ENCODE results near the gene CDKAL1.

The CDKAL1 gene

DNA sequence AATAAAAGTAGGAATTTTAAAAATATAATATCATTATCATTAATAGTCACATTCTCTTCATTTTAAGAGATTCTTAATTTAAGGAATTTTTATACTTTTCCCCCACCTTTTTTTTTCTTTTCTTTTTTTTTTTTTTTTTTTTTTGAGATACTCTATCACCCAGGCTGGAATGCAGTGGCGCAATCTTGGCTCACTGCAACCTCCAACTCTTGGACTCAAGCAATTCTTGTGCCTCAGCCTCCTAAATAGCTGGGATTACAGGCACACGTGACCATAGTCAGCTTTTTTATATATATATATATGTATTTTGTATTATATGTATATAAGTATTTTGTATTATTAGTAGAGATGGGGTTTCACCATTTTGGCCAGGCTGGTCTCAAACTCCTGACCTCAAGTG, 457.7 kb downstream of the CDKAL1 start:
- DNase-seq, result peak; percentile 3

DNA sequence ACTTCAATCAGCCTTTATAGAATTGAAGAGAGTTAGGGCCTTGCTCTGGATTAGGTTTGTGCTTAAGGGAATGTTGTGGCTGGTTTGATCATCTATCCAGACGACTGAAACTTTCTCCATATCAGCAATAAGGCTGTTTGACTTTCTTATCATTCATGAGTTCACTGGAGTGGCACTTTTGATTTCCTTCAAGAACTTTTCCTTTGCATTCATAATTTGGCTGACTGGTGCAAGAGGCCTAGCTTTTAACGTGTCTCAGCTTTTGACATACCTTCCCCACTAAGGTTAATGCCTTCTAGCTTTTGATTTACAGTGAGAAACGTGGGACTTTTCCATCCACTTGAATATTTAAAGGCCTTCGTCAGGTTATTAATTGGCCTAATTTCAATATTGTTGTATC, 461.8 kb downstream of the CDKAL1 start:
- DNase-seq, result no peak

DNA sequence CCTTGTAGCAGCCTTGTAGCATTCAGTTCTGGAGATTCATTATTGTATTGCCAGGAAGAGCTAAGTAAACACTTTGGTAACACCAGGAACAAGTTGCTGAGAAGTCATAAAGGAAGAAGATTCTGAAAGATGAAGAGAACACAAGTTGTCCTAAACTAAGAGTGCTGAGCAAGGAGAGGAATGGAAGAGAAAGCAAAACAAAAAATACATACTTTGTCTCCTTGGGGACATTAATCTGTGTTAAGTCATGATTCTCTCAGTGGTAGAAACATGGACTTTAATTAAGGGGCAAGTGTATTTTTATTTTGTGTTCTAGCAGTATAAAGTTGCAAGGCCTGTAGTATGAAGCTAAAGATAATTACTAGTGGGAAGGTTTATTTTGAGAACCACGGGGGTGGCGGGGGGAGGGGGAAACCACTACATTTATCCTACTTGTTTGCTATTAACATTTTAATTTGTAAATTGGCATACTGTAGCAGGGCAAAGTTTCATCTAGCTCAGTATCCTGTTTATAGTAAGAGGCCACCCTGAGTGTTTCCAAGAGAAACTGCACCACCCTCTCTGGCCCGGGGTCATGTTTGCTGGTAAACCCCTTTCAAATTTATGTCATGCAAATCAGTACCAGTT, 463.0 kb downstream of the CDKAL1 start:
- no peak for DNase-seq

DNA sequence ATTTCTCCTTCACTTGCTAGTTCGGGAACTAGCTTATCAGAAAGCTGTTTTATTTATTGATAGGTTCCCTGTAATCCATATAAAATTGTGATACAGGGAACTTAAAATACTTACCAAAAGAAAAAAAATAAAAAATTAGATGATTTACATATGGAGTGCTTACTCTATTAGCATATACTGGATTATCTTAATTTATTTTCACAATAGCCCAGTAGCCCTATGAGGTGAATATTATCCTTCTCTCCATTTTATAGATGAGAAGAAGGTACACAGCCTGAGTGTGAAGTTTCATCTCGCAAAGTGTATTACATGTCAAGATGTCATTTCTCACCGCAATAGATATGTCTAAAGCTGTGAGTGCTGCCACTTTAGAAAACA, 463.5 kb downstream of the CDKAL1 start:
- DNase-seq, result no peak

DNA sequence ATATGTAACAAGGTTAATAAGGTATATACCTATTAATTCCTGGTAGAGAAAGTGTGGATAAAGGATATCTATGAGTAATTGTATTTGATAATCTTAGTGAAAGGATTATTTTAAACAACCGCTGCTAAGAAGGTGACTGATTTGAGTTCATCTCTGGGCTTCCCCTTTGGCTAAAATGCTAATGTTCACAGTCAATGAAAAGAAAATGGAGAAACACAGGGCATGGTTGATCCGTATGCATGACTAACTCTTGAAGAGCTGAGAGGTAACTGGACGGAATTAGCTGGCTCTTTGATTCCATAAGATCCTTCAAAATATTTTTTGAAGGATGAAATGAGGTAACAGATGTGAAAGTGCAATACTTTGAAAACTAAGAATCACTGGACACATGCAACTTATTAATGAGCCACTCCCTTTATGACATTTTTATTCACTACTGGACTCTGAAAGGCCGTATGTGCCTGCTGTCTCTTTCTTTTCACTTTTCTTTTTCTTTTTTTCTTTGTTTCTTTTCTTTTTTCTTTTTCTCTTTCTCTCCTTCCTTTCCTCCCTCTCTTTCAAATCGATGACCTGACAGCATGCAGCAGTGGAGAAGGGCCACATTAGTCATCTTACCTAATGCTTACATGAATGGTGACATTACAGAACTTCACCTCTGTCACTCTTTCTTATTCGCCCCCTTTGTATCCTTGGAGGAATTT, 464.6 kb downstream of the CDKAL1 start:
- DNase-seq, result no peak

DNA sequence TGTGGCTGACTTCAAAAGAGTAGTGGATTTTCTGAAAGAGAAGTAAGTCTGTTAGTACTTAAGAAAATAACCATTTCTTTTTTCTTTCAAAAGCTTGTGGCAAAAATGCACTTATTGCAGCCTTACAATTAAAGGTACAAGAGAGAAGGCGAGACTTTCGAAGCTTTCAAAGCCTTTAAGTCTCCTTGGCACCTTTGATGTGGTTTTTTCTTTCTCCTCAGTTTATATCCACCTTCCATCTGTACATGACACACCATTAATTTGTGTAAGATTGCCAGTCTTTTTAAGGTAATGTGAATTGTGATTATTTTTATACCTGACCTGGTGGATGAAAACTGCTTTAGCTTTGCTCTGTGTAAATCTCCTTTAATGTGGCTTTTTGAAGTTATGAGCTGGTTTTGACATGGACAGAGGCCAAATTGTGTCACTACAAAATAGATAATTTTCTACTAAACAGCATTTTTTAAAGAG, 466.1 kb downstream of the CDKAL1 start:
- no peak for DNase-seq

DNA sequence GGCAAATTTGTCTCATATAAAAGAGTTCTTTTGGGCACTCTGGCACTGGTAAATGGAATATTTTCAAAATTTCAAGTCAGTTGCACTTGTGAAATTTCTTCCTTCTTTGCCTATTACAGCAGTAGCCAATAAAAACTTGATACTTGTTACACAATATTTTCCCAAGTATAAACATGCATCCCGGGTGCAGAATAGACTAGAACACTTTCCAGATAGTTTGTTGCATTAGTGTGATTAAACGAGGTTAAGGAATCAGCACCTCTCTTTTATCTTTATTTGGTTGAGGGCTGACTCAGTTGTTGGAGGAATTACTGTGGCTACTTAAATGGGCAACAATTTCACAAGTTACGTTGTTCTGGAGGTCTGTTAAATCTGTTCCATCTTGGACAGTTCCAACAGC, 467.5 kb downstream of the CDKAL1 start:
- DNase-seq, result no peak

DNA sequence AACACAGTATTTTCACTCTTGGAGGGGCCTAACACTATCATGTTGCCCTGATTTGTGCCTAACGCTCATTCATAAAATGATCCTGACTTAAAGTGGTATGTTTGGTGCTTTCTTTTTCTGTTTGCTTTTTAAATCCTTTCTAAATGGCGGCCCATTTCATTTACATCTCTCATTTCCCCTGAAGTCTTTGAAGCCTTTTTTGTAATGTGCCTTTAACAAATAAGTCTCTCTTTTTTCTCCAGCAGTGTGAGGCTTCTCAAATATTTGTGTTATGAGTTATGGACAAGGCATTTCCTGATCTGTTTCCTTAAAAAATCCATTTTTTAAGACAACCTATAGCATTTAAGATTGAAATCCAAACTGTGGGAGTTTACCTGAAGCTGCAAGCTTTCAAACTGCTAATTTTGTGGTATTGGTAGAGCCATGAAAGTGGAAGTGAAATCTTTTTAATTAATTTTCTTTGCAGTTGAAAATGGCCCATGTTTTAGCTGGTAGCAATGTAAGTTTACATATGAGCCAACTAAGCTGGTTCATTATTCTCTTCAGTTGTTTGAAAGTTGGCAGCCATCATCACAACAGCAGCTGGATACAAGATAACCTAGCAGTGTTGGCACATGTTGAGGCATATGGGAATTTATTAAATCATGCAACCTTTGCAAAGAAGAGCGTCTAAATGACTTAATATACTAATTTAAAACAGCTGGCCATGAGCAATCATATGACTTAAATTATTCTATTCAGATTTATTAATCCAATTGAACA, 469.7 kb downstream of the CDKAL1 start:
- peak; percentile 61 for DNase-seq

DNA sequence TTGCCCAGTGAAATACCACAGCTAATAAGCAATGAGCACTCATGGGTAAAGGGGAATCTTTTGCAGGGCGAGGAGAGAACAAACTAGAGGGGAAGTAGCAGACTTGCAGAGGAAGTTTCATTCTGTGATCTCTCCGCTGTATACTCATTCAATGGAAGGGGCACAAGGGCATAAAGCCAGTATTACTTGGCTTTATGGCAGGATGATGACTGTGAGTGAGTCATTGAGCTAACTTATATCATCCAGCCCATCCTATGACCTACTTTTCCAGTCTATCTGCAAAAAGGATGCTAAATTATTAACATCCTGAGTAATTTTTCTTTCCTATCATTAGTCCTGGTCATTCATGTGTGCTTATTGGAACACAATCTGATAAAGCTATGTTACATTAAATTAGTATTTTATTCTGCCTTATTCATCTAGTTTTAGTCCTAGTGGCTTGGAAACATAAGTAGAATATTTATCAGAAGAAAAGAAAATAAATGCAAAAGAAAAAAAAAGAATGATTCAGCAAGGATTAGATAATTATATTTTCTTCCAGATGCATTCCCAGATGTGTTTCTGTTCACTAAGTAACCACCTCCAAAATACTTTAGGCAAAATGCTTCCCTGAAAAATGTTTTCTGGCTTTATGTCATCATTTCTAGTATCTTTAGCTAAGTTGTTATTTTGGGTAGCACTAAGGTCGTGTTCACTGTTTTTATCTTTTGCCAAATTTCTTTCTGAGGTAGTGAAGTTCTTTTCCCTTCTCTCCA, 471.7 kb downstream of the CDKAL1 start:
- DNase-seq, result peak; percentile 89

DNA sequence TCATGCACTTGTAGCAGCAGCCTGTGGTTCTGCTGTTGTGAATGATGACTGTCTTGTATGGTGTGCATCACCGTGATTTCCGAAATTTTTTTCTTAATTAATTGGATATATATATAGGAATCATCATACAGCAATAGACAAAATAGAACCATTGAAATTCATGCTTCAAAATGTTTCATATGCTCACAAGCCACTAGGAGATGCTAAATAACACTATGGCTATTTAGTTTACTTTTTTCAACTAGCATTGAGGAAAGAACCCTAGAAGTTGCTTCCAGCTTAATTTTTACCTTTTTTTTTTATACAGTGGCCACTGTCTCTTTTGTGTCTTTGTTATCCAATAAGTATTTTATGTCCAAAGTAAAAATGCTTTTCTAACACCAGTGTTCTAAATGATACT, 485.4 kb downstream of the CDKAL1 start:
- no peak for DNase-seq

DNA sequence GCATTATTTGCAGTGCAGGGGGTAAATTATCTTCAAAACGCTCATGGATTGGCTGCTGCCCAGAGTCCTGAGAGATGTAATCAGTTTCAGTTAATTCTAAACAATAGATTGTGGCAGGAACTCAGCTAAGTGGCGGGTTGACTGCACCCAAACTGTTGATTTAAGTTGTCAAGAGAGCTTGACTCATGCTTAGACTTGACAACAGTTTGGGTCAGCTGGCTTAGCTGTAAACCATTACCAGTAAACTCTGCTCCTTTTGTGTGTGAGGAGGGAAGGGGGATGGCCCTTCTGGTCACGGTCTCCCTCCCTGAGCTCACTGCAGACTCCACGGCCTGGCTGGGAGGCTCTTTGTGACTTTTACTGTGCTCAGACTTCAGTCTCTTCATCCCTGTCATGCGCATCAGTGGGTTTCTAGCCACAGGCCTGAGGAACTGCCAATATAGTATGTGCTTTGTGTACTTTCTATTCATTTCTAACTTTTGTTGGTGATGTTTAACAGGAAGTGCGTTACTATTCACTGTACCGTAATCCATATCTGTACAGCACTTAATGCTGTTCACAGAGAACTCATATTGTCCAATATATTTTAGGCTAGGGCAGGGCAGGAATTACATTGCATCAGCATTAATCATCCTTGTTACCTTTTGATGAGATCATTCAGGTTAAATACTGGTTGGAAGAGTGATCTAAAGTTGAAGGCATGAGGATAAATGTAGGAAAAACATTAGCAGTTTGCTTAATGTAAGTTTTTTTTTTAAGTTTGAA, 488.3 kb downstream of the CDKAL1 start:
- DNase-seq, result peak; percentile 46

DNA sequence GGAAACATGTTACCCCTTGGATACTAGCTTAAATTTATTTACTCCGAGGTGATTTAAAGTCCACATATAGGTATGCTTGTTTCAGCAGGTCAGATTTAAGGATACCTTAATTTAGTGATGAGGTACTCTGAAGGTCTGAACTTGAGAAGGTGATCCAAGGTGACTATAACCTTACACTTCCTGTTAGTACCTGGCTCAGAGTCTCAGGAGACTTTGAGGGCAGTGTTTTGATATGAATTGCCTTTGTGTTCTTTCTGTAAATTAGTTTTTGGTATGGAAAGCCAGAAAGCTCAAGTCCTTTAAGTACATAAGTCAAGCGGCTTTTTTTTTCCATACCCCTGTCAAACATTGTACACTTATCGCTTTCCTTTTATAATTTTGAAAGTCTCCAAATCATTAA, 489.0 kb downstream of the CDKAL1 start:
- no peak for DNase-seq

DNA sequence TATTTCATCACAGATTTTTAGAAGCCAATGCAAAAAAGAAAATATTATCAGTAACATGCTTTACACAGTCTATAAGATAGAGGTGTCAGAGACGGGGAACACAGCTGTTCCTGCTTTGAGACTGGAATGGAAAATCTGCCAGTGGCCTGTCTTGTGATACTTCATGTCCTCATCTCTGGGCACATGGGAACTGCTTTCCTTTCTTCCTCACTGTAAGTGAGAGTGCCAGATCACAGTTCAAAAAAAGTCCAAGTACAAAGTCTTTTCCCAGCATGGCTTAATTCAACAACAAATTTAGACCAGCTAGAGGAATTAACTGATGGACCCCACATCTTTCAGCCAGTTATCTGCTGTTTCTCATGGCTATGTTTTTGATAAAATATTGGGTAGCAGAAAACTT, 490.4 kb downstream of the CDKAL1 start:
- DNase-seq, result no peak

DNA sequence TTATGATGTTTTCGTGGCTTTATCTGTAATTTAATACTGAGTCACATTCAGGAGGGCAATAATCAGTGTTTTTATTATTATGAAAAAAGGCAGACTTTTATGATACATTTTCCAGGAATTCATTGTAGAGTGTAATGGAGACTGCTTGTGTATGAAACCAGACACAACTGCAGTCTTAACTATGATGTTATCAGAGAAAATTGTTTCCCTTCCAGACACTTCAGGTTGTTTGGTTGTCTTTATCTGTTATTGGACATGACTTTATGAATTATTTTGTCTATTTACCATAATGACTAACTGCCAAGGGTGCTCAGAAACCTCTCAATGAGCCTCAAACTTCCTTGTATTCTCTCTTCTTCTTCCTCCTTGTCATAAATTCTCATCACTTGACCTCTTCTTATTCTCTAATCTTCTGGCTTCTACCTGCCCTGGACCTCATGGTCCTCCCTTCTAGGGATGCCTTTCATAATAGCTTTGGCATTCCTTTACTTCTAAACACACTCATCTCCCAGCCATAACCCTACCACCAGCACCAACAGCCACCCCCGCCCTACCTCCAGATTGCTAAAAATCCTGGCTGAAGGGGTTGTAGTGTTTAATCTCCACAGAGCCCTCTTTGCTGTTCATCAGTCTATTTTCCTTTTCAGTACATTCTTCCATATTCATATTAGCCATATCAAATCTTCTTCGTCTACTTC, 492.5 kb downstream of the CDKAL1 start:
- peak; percentile 66 for DNase-seq

DNA sequence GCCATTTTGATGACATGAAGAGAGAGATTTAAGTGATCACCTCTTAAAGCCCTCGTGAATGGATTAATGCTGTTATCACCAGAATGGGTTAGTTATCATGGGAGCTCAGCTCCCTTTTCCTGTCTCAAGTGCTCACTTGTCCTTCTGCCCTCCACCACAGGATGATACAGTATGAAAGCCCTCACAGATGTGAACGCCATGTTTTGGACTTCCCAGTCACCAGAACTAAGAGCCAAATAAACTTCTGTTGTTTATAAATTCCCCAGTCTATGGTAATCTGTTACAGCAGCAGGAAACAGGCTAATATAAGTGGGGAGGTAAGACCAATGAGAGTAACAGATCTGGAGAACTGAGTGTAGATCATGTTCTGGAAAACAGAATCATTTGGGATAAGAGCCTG, 493.2 kb downstream of the CDKAL1 start:
- no peak for DNase-seq

DNA sequence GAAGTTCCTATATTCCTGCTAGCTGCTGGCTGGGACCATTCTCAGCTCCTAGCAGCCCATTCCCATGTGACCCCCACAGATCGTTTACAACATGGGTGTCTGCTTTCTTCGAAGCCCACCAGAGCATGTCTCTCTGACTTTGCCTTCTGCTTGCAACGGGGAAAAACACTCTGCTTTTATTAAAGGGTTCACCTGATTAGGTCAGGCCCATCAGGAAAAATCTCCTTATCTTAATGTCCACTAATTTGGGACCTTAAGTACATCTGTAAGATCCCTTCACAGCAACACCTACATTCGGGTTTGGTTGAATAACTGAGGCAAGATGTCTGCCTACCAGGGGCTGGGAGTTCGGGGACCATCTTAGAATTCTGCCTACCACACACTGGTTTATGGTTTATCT, 496.9 kb downstream of the CDKAL1 start:
- DNase-seq, result no peak

DNA sequence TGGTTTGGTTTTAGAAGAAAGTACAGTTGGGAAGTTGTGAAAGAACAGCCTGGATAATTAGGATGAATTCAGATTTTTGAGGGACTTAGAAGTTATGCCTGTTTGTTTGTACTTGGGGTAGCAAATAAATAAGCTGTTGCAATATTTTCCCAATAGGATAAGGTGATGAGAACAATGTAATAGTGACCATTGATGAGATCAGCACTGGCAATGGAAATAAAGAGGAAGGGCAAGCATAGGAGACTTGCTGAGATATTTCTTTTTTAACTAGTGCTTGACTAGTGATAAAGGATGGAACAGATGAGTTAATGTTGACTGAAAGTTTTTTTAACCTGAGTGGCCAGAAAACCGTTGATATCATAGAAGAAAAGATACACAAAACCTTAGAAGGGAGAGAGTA, 498.8 kb downstream of the CDKAL1 start:
- no peak for DNase-seq

DNA sequence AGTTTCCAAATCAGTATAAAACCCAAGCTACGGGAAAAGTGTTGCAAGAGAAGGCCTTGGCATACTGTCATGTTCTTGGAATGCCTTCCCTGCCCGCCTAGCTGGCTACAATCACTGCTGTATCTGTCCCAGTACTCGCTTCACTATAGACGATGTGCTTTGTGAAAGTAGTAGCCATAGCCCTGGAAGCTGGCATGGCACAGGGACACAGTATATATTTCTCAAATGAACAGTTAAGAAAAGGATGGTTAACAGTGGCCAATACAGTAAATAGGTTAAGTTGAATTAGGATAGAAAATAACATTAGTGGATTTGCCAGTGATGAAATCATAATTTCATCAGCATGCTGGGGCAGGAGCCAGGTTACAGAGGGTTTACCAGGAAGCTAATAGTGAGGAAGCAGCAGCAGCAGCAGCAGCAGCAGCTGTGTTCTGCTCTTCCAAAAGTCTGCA, 499.3 kb downstream of the CDKAL1 start:
- DNase-seq, result peak; percentile 84

DNA sequence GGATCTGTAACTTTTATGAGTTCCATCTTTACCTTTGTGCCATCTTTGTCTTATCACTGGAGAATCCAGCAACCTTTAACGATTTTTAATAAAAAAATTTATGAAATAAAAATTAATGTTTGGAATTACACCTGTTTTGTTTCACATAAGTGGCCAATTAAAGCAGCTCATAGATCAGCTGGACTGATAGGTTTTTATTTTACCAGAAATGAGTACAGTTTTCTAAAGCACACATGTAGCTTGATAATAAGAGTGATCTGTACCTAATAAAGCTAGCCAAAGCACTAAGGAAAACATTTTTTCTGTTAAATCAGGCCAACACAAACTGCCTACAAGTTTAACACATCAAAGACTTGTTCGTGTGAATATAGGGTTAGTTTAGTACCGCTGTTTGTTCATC, 500.1 kb downstream of the CDKAL1 start:
- no peak for DNase-seq

DNA sequence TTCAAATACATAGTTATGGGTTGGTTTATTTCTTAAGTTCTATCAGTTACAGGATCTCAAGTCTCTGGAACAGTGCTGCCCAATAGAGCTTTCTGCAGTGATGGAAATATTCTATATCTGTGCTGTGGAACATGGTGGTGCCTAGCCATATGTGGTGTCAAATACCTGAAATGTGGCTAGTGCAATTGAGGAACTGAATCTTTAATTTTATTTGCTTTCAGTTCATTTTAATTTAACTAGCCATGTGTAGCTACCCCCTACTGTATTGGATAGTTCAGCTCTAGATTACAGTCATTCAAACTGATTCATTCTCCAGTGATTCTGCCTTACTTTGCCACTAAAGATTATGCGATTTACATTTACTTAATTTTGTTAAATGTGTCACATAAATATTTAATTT, 503.2 kb downstream of the CDKAL1 start:
- no peak for DNase-seq

DNA sequence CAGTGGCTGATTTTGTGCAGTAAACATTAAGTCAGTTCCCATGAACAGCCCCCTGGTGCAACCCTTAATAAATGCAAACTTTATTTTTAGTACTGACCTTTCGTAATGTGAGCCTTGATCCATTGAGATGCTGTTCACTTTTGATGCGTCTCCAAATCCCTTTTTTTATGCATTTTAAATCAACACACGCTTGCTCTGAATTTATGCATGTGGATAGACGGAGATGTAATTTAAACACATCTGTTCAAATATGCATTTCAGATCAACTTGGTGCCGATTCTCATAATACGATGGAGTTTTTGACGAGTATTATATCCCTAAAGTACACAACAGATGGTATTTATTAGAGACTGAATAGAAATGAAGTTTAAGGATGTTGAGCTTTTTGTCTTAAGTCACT, 505.7 kb downstream of the CDKAL1 start:
- DNase-seq, result no peak

DNA sequence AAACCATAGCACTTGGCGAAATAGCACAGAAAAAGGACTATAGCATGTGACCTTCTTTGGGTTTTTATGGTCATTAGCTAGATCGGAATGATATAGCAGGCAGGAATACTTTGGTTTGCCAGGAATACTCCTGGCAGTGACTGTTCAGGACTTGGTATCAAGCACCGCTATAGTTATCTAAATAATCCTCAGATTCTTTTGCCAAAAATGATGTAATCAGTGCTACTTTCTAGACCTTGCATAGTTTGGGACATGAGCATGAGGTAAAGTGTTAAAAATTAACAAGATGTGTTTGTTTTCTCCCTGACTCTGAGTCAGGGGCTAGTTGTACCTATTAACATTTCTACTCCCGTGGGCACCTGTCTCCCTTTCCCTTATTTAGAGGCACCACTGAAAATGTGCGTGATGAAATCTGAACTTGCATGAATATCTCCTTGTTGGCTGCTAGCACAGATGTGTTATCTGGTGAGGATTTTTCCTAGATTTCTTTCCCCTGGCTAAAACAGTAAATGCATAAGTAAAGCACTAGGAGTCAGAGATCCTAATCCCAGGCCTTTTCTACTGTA, 511.0 kb downstream of the CDKAL1 start:
- DNase-seq, result peak; percentile 6

All from fibroblast of skin of right quadriceps (primary cell).